Spinal cord (tissue), 10 donors: ENCODE results near the gene UBE3B. TPM values are rescaled to one million over a fixed set of nuclear protein-coding genes. Genes with fewer than 3 reads are reported as not detected.

Source experiments
- DNase-seq, 6 donors: peaks; one replicate each; pipeline versions ENCODE4 v3.0.0 to v3.0.0-alpha.2; 2013 to 2015; ENCODE audit warnings: low spot score in 6 of 6, low read depth in 4 of 6
- H3K27ac ChIP-seq: one replicate; pipeline ENCODE4 v1.5.1; 2013; ENCODE audit warnings: low read depth, low read length, control low read depth
- H3K27me3 ChIP-seq: one replicate; pipeline ENCODE4 v1.6.1; 2013; ENCODE audit warnings: low read length; ENCODE audit not compliant: control insufficient read depth, insufficient read depth
- H3K36me3 ChIP-seq: one replicate; pipeline ENCODE4 v1.6.1; 2013; ENCODE audit warnings: low read length; ENCODE audit not compliant: control insufficient read depth, insufficient read depth
- H3K4me1 ChIP-seq: one replicate; pipeline ENCODE4 v1.6.1; 2013; ENCODE audit warnings: low read length; ENCODE audit not compliant: control insufficient read depth, insufficient read depth
- H3K4me3 ChIP-seq: one replicate; pipeline ENCODE4 v1.5.1; 2013; ENCODE audit warnings: low read depth, low read length, control low read depth
- H3K9me3 ChIP-seq: one replicate; pipeline ENCODE4 v1.6.1; 2013; ENCODE audit warnings: low read length; ENCODE audit not compliant: control insufficient read depth, insufficient read depth
- WGBS: methylation state at CpG from one replicate; pipeline ENCODE4 v1.1.5; 2013; ENCODE audit warnings: missing lambda C conversion rate; ENCODE audit not compliant: insufficient coverage; 5-methylcytosine and 5-hydroxymethylcytosine counted together
- polyA plus RNA-seq, 2 donors: library from polyadenylated mRNA; unstranded; fragments of 120-200 nt; gene quantifications; one replicate each; pipeline ENCODE4 v1.2.1, GENCODE V29; 2013; ENCODE audit not compliant: insufficient read length in 2 of 2
- total RNA-seq, 2 donors: library from RNA; depleted of rRNA in 1 of 2; stranded (reverse); fragments of 120-200 nt in 1 of 2; fragments of >200 nt in 1 of 2; gene quantifications; one replicate each; pipeline versions ENCODE4 v1.2.3 to v1.2.4, GENCODE V29; 2013 to 2014
- donor health status: healthy.

UBE3B gene
- total and polyA plus RNA-seq, 4 donors, result 25.7 to 30.2 (median 26.9) TPM

DNA sequence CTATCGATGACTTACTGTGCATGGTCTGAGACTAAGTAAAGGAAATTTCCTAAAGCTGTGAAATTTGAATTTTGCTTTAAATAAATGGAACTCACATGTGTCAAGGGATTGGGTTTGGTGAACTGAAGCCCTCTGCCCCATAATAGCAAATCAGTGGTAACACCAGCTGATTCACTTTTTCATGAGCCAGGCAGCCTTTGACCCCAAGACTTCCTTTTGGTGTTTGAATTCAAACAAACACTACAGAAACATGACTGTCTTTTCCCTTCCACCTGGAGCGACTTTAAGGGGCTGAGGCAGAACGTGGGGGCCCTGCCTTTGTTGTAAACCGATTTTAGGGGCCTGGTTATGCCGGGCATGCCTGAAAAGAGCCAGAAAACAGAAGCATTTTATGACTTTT, 29.2 kb upstream of the UBE3B start:
- H3K9me3 ChIP-seq, result no peaks in the 10 kb centered on the region
- H3K36me3 ChIP-seq, result peaks cover 41% of the 10 kb centered on the region
- DNase-seq, result no peak
- no peaks in the 10 kb centered on the region for H3K27me3 ChIP-seq
- H3K4me3 ChIP-seq, result no peak overlapping the region
- no peak overlapping the region for H3K27ac ChIP-seq
- peaks cover 3% of the 10 kb centered on the region for H3K4me1 ChIP-seq
- 74% methylated on average over 4 of the region's 5 CpGs for WGBS

DNA sequence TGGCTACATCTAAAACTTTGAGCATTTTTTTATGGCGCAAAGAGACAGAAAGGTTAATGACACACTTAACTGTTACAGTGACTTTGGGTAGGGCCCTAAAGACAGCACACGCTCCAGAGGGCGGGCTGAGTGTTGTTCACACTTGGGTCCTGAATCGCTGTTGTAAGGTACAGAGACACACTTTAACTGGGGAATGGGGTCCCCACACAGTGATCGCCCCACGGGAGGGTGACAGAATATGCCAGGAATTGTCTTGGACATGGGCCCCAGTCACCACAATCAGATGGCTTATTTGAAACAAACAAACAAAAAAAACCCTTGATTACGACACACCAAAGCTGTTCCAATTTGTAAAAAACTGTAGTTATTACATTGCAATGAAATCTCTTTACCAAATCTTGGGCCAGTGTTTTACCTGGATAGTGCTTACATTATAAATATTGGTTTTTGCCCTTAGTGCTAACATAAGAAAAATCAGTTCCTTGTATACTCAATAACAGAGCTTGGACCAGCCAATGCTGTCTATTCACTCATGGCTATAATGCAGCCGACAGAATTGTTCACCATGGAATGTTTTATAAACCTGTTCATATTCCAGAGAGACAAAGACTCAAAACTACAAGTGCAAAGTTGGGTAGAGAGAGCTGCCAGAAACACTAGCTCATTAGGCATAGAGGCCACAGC, 28.6 kb upstream of the UBE3B start:
- Histone ChIP-seq H3K4me1 (peaks cover 3% of the 10 kb centered on the region), H3K27ac (no peak overlapping the region), H3K27me3 (no peaks in the 10 kb centered on the region), H3K36me3 (peaks cover 47% of the 10 kb centered on the region), H3K9me3 (no peaks in the 10 kb centered on the region), H3K4me3 (no peak overlapping the region)
- DNase-seq, result no peak
- 89% methylated on average over 6 of the region's 8 CpGs for WGBS

DNA sequence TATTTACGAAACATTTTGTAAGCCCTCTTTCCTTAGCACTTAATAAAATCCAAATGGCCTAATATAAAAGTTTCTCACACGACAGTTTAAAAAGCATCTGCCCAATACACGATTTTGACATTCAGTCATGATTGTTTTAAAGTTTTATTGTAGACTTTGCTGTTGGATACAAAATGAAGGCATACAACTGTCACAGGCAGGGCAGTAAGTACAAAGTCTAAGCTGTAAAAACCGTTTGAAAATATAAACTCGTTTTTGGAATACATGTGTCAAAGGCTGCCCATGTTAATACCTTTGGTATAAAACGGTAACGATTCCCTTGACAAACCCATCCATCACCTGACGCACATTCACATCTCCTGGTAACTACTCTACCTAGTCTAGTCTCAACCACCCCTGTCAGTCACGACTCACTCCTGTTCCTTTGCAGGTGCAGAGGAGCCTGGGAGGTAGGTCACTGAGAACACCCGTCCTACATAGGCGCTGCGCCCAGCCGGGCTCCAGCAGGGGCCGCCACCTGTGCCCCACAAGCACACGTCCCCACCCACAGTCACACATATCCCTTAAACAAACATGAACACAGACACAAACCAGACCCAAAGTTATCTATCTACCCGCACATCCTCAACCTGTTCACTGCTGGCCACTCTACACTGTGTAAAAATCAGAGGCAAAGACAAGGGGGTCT, 27.4 kb upstream of the UBE3B start:
- no peak for DNase-seq
- no peak overlapping the region for H3K27ac ChIP-seq
- 86% methylated on average over 11 of the region's 16 CpGs for WGBS
- H3K4me3 ChIP-seq, result no peak overlapping the region
- peaks cover 57% of the 10 kb centered on the region for H3K36me3 ChIP-seq
- H3K4me1 ChIP-seq, result peaks cover 3% of the 10 kb centered on the region
- H3K27me3 ChIP-seq, result no peaks in the 10 kb centered on the region
- no peaks in the 10 kb centered on the region for H3K9me3 ChIP-seq

DNA sequence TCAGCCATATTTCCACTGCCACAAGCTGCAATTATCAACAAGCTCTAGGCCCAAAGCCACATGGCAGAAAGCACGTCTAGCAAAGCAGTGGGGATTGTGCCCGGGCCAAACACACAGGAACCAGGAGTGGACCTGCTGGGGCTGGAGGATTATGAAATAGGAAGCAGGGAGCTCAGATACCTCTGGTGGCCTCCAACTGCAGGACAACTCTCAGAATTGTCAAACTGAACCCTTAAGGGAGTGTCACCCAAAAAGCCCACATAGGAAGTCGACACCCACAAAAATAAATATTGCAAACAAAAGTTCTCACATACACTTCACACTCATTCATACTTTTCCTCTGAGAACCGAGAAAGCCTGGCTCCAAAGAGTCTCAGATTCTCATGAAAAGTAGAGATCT, 26.5 kb upstream of the UBE3B start:
- Histone ChIP-seq H3K27me3 (no peaks in the 10 kb centered on the region), H3K9me3 (no peaks in the 10 kb centered on the region), H3K4me3 (no peak overlapping the region), H3K36me3 (peaks cover 67% of the 10 kb centered on the region), H3K4me1 (peaks cover 3% of the 10 kb centered on the region), H3K27ac (no peak overlapping the region)
- 88% methylated on average over 4 of the region's 4 CpGs for WGBS
- DNase-seq, result no peak

DNA sequence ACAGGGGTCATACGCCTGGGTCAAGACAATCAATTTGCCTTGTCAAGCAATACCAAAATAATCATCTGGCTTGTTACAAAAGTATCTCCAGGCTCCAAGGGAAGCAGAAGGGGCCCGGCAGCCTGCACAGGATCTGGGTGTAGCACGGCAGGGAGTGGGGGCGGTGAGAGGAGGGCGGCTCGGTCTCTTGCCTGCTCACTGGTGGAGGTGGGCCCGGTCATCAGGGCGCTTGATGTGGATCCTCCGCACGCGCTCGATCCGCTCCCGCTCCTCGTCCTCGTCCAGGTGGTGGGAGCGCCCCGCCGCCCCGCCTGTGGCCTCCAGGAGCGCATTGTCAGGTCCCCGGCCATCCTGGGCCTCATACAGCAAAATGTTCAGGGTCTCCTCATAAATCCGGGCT, 26.0 kb upstream of the UBE3B start:
- 92% methylated on average over 22 of the region's 23 CpGs for WGBS
- Histone ChIP-seq H3K4me1 (peaks cover 3% of the 10 kb centered on the region), H3K36me3 (peaks cover 65% of the 10 kb centered on the region), H3K9me3 (no peaks in the 10 kb centered on the region), H3K4me3 (no peak overlapping the region), H3K27ac (no peak overlapping the region), H3K27me3 (no peaks in the 10 kb centered on the region)
- DNase-seq, result no peak

DNA sequence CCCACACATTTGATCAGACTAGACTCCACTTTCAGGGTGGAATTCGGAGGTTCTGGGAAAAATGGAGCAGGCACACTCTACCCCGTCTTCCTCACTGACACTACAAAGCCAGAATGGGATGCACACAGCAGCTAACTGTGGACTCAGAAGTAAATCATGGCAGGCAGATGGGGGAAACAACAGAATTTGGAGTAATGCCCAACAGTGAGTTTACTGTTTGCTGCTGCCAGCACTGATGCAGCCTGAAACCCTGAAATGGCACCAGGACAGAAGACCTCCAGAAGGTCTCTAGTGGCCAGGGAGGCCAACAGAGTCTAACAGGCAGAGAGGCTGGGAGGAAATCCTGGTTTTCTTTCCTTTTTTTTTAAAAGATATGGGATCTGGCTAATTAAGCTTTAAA, 24.9 kb upstream of the UBE3B start:
- H3K27me3 ChIP-seq, result no peaks in the 10 kb centered on the region
- peaks cover 3% of the 10 kb centered on the region for H3K4me1 ChIP-seq
- DNase-seq, result peak in 2 of 6 donors; percentile 76 to 81
- no peak overlapping the region for H3K27ac ChIP-seq
- 20% methylated on average over 1 of the region's 2 CpGs for WGBS
- no peaks in the 10 kb centered on the region for H3K9me3 ChIP-seq
- H3K4me3 ChIP-seq, result no peak overlapping the region
- H3K36me3 ChIP-seq, result peaks cover 58% of the 10 kb centered on the region

DNA sequence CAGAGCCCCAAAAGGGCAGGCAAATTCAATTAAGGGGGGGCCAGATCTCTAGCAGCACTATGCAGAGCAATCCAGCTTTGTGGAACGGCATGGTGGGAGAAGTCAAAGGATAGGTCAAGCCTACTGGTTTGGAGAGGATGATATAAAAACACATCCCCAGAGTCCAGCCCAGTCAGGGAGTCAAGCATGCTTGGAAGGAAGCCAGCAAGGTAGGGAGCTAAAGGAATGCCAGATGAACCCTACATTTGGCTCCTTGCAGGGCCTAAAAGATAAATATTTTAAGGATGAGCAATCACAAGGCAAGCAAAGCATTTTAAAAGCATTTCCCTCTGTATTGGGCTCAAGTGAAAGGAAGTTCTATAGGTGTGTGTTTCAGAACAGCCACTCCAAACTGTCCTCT, 21.7 kb upstream of the UBE3B start:
- no peak overlapping the region for H3K27ac ChIP-seq
- H3K4me1 ChIP-seq, result peaks cover 11% of the 10 kb centered on the region
- DNase-seq, result no peak
- no CpG with 5 or more reads among the region's 1 CpG for WGBS
- H3K36me3 ChIP-seq, result peaks cover 57% of the 10 kb centered on the region
- H3K27me3 ChIP-seq, result no peaks in the 10 kb centered on the region
- H3K9me3 ChIP-seq, result no peaks in the 10 kb centered on the region
- no peak overlapping the region for H3K4me3 ChIP-seq

DNA sequence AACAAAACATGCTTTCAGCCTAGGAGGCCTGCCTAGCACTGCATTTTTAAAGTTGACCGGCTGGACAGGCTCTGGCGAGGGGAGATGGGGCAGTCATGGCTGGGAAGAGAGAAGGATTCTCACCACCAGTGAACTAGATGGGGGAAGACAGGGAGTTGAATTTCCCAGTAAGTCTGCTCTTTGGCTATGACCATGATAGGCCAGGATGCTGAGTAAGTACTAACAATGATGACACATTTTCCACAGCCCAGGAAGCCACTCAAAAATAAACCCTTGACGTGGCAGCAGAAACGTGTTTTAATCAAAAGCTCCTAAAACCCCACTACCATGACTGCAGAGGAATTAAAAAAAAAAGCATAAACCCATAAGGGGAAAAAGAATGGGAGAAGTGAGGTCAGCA, 19.3 kb upstream of the UBE3B start:
- Histone ChIP-seq H3K27ac (peak overlapping the region; percentile 91), H3K4me1 (peaks cover 32% of the 10 kb centered on the region), H3K36me3 (peaks cover 48% of the 10 kb centered on the region), H3K4me3 (no peak overlapping the region), H3K9me3 (no peaks in the 10 kb centered on the region), H3K27me3 (no peaks in the 10 kb centered on the region)
- no peak for DNase-seq
- WGBS, result no CpG with 5 or more reads among the region's 4 CpGs

DNA sequence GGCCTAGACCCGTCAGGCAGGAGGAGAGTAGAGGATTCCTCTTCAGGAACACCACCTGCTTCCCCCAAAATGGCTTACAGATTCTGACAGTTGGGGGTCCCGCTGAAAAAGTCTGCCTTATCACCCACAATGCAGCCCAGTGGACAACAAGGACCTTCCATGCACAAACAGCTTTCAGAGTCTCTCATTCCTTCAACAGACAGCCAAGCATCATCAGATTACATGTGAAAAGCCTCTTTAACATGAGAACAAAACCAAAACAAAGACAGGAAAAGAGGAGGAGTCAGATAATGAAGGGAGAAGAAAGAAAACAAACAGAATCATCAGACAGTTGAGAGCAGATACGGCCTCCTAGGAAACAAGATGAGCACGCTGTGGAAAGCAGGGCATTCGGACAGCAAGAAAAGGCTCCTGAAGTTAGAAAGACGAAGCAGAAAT, 18.6 kb upstream of the UBE3B start:
- H3K36me3 ChIP-seq, result peaks cover 41% of the 10 kb centered on the region
- peaks cover 39% of the 10 kb centered on the region for H3K4me1 ChIP-seq
- no peaks in the 10 kb centered on the region for H3K27me3 ChIP-seq
- no peaks in the 10 kb centered on the region for H3K9me3 ChIP-seq
- WGBS, result 44% methylated on average over 5 of the region's 6 CpGs
- no peak overlapping the region for H3K4me3 ChIP-seq
- H3K27ac ChIP-seq, result peak overlapping the region; percentile 91
- DNase-seq, result peak in 1 of 6 donors; percentile 37

DNA sequence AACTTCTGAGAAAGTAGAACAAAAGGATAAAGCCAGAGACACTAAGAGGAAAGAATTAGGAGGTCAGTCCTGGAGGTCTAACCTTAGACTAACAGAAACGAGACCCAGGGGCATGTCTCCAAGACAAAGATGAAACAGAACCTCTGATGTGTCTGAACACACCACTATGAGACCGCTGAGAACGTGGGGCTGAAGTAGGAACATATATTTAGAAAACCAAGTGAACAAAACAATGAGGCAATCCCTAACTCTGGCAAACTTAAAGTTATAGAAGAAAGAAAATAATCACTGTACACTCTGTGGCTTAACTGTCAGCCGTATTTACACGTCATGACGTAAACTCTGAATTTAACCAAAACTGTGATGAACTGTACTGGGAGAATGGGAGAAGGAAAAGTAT, 18.2 kb upstream of the UBE3B start:
- H3K9me3 ChIP-seq, result no peaks in the 10 kb centered on the region
- peaks cover 44% of the 10 kb centered on the region for H3K4me1 ChIP-seq
- H3K27me3 ChIP-seq, result no peaks in the 10 kb centered on the region
- H3K36me3 ChIP-seq, result peaks cover 38% of the 10 kb centered on the region
- 88% methylated on average over 3 of the region's 6 CpGs for WGBS
- H3K27ac ChIP-seq, result peak overlapping the region; percentile 91
- peak in 1 of 6 donors; percentile 39 for DNase-seq
- H3K4me3 ChIP-seq, result no peak overlapping the region
